GM12878 (cell line): ENCODE data around the gene HERC5. TPM values are rescaled to one million over a fixed set of nuclear protein-coding genes. Genes with fewer than 3 reads are reported as not detected.

ENCODE experiments used
- ATAC-seq: fragments of 200-7000 bp; cut with Tn5 transposase; 3 replicates; pipeline ENCODE4 v1.9.1; 2020; ENCODE audit warnings: mild to moderate bottlenecking, moderate library complexity
- BruUV-seq: library from RNA; stranded (reverse); fragments of 400-500 nt; replicated peaks from 2 replicates; lab custom pipeline; 2021; lab: Mats Ljungman, UMichigan
- CTCF ChIA-PET: fragments of 300-600 bp; sonication (Branson Sonifier 250); formaldehyde crosslinking; extraction: SDS; loops from one replicate; lab custom pipeline; 2021; ENCODE audit warnings: inconsistent platforms; lab: Yijun Ruan, JAX
- POLR2A ChIA-PET: fragments of 350-600 bp; formaldehyde crosslinking; extraction: SDS; loops from one replicate; lab custom pipeline; 2021; ENCODE audit warnings: inconsistent platforms; lab: Charles Lee
- RAD21 ChIA-PET: fragments of 300-600 bp; sonication (Branson Sonifier 250); formaldehyde crosslinking; loops from one replicate; lab custom pipeline; 2023; ENCODE audit warnings: antibody characterized with exemption; ENCODE audit not compliant: unreplicated experiment; lab: Charles Lee
- SMC1A ChIA-PET: fragments of 300-600 bp; sonication (Branson Sonifier 250); formaldehyde crosslinking; loops from one replicate; lab custom pipeline; 2023; ENCODE audit not compliant: unreplicated experiment, uncharacterized antibody; lab: Charles Lee
- DNase-seq: peaks from one replicate; pipeline ENCODE4 v3.0.0-alpha.2; 2011; ENCODE audit warnings: low read depth, low spot score
- FAIRE-seq: peaks from 3 replicates; lab custom pipeline; 2011; peaks lifted over from hg19 to GRCh38; lab: Jason Lieb, UNC
- H2AFZ ChIP-seq: 2 replicates; pipeline ENCODE4 v1.6.0; 2011; ENCODE audit warnings: low read depth, low read length, control low read depth; ENCODE audit not compliant: control insufficient read depth
- H3K27ac ChIP-seq: 2 replicates; pipeline ENCODE4 v1.5.1; 2011; ENCODE audit warnings: control low read depth; ENCODE audit not compliant: control insufficient read depth, insufficient read depth
- H3K27me3 ChIP-seq, 2 experiments: replicated peaks in 1 of 2; 2 replicates each; pipeline versions ENCODE4 v1.6.0 to v1.6.1; 2011; ENCODE audit warnings: low read length in 1 of 2; ENCODE audit not compliant: control insufficient read depth in 2 of 2, insufficient read depth in 2 of 2
- H3K36me3 ChIP-seq, 2 experiments: 2 replicates each; pipeline ENCODE4 v1.5.1; 2011; ENCODE audit warnings: low read length in 1 of 2; ENCODE audit not compliant: control insufficient read depth in 2 of 2, insufficient read depth in 2 of 2
- H3K4me1 ChIP-seq: 2 replicates; pipeline ENCODE4 v1.6.1; 2011; ENCODE audit warnings: mild to moderate bottlenecking, low read length, moderate library complexity, mixed read lengths; ENCODE audit not compliant: control insufficient read depth, insufficient read depth
- H3K4me2 ChIP-seq: 2 replicates; pipeline ENCODE4 v1.6.0; 2011; ENCODE audit warnings: control low read depth; ENCODE audit not compliant: control insufficient read depth, insufficient read depth
- H3K4me3 ChIP-seq: fragments of 200-600 bp; sonication (generic); 2 replicates; pipeline ENCODE4 v1.5.1; 2016
- H3K79me2 ChIP-seq: 2 replicates; pipeline ENCODE4 v1.6.0; 2011; ENCODE audit warnings: low read length; ENCODE audit not compliant: control insufficient read depth, insufficient read depth
- H3K9ac ChIP-seq: 2 replicates; pipeline ENCODE4 v1.8.0; 2011; ENCODE audit warnings: low read length, control low read depth, mixed read lengths; ENCODE audit not compliant: control insufficient read depth, insufficient read depth
- H3K9me3 ChIP-seq: replicated peaks from 3 replicates; pipeline ENCODE4 v1.5.1; 2011; ENCODE audit warnings: mild to moderate bottlenecking, low read length; ENCODE audit not compliant: control insufficient read depth, insufficient read depth
- H4K20me1 ChIP-seq: 2 replicates; pipeline ENCODE4 v1.6.0; 2011; ENCODE audit not compliant: control insufficient read depth, insufficient read depth
- ATF2 ChIP-seq: IDR thresholded peaks from 2 replicates; pipeline ENCODE4 v1.6.1; 2012; ENCODE audit warnings: low read length, inconsistent platforms
- CEBPZ ChIP-seq: fragments of 150-350 bp; IDR thresholded peaks from 2 replicates; pipeline ENCODE4 v1.6.1; 2016; ENCODE audit warnings: low read depth, low read length
- E2F4 ChIP-seq: IDR thresholded peaks from 2 replicates; pipeline ENCODE4 v1.6.1; 2012; ENCODE audit warnings: low read depth, low read length, improper control_type of control experiment
- E2F8 ChIP-seq: fragments of 450-650 bp; IDR thresholded peaks from 2 replicates; pipeline ENCODE4 v1.6.1; 2018; ENCODE audit warnings: mild to moderate bottlenecking, low read depth, moderate library complexity; ENCODE audit not compliant: partially characterized antibody
- HDGF ChIP-seq: fragments of 450-650 bp; IDR thresholded peaks from 2 replicates; pipeline ENCODE4 v1.6.1; 2016; ENCODE audit warnings: antibody characterized with exemption
- PAX8 ChIP-seq: fragments of 450-650 bp; IDR thresholded peaks from 2 replicates; pipeline ENCODE4 v1.6.1; 2017; ENCODE audit warnings: mild to moderate bottlenecking, moderate library complexity
- RAD51 ChIP-seq: fragments of 450-650 bp; IDR thresholded peaks from 2 replicates; pipeline ENCODE4 v1.6.1; 2016; ENCODE audit warnings: moderate library complexity, mild to moderate bottlenecking, inconsistent platforms
- ZZZ3 ChIP-seq: IDR thresholded peaks from 2 replicates; pipeline ENCODE4 v1.6.1; 2011; ENCODE audit warnings: low read depth; ENCODE audit not compliant: control insufficient read depth, insufficient read length
- WGBS: methylation state at CpG from one replicate; pipeline ENCODE4 v1.1.6; 2016; ENCODE audit warnings: low lambda C conversion rate; ENCODE audit not compliant: insufficient replicate concordance, insufficient coverage; ENCODE audit errors: missing lambda C conversion rate; 5-methylcytosine and 5-hydroxymethylcytosine counted together
- in situ Hi-C: fragments of 300-500 bp; cut with MboI; formaldehyde crosslinking; loops from 9 replicates; pipeline ENCODE4 v1.14.3; 2018; ENCODE audit warnings: mixed read lengths
- intact Hi-C: fragments of 100-400 bp; cut with micrococcal nuclease; formaldehyde crosslinking; loops from one replicate; pipeline ENCODE4 v1.14.2; 2022; ENCODE audit not compliant: unreplicated experiment
- polyA plus RNA-seq, 11 experiments: library from polyadenylated mRNA; depleted of rRNA in 4 of 11; unstranded in 6 of 11; stranded (reverse) in 5 of 11; fragments of >200 nt; fragmentation: Nextera tagmentation in 4 of 11; fragmentation: Illumina TruSeq in 1 of 11; extraction: Ambion mirVana in 4 of 11; extraction: Trizol in 1 of 11; gene quantifications; 1 replicate in 1 of 11; 2 replicates in 10 of 11; pipeline versions ENCODE4 v1.2.1 to v1.2.3, GENCODE V29; 2011 to 2016; ENCODE audit warnings: inconsistent platforms in 2 of 11, missing spikeins in 2 of 11, low read depth in 1 of 11
- total RNA-seq, 4 experiments: library from RNA; depleted of rRNA in 3 of 4; stranded (reverse); fragments of >200 nt in 3 of 4; fragmentation: Illumina TruSeq in 1 of 4; extraction: Trizol in 1 of 4; gene quantifications; 2 replicates each; pipeline versions ENCODE4 v1.2.1 to v1.2.3, GENCODE V29; 2013 to 2021
- TF ChIP-seq, protein P1 (sequence below): IDR thresholded peaks from 2 replicates; pipeline ENCODE4 v1.6.1; 2012; ENCODE audit warnings: mild to moderate bottlenecking, low read depth, low read length

Gene HERC5
- total and polyA plus RNA-seq, 10 of the 15 experiments (the other 5 are each of a cell fraction or from before 2014, with no cell fraction given) = 12.5 to 60.7 (median 25.1) TPM

GRCh38 chr4:88445252-88445651 is 11.7 kb upstream of the HERC5 start (continued):
- TF ChIP-seq, protein P1, sequence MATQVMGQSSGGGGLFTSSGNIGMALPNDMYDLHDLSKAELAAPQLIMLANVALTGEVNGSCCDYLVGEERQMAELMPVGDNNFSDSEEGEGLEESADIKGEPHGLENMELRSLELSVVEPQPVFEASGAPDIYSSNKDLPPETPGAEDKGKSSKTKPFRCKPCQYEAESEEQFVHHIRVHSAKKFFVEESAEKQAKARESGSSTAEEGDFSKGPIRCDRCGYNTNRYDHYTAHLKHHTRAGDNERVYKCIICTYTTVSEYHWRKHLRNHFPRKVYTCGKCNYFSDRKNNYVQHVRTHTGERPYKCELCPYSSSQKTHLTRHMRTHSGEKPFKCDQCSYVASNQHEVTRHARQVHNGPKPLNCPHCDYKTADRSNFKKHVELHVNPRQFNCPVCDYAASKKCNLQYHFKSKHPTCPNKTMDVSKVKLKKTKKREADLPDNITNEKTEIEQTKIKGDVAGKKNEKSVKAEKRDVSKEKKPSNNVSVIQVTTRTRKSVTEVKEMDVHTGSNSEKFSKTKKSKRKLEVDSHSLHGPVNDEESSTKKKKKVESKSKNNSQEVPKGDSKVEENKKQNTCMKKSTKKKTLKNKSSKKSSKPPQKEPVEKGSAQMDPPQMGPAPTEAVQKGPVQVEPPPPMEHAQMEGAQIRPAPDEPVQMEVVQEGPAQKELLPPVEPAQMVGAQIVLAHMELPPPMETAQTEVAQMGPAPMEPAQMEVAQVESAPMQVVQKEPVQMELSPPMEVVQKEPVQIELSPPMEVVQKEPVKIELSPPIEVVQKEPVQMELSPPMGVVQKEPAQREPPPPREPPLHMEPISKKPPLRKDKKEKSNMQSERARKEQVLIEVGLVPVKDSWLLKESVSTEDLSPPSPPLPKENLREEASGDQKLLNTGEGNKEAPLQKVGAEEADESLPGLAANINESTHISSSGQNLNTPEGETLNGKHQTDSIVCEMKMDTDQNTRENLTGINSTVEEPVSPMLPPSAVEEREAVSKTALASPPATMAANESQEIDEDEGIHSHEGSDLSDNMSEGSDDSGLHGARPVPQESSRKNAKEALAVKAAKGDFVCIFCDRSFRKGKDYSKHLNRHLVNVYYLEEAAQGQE = no peak

- H2AFZ ChIP-seq = no peak overlapping the region
- BruUV-seq = no TSS peak
- peaks cover 2% of the 10 kb centered on the region; the same call in 1 of the 2 replicates for H3K79me2 ChIP-seq
- peaks cover 0 to 10% of the 10 kb centered on the region in 2 experiments; a peak in 2 of 4 replicates for H3K36me3 ChIP-seq
- no peak overlapping the region for H3K4me3 ChIP-seq
- H3K27ac ChIP-seq = no peak overlapping the region
- CTCF ChIA-PET = interaction anchor here (1.2 to 2.7 kb wide), 2 partner anchors 10 to 18 kb away, joined by 3 to 8 read pairs; partner anchors contain the start of gene HERC5
- ATAC-seq = no peak
- H3K27me3 ChIP-seq = no peaks in the 10 kb centered on the region
- no peaks in the 10 kb centered on the region for H4K20me1 ChIP-seq
- POLR2A ChIA-PET = interaction anchor here (0.6 kb wide), 1 partner anchor 67 kb away, joined by 3 read pairs; no protein-coding TSS in a partner anchor
- in situ Hi-C loops (no loop called here), intact Hi-C loops (no loop called here)
- WGBS = 82% methylated on average over 3 of the region's 3 CpGs
- RAD21 ChIA-PET = interaction anchor here (1.3 kb wide), 1 partner anchor 162 kb away, joined by 3 read pairs; the partner anchor contains the start of gene PPM1K
- FAIRE-seq = no peak
- no peak for DNase-seq
- H3K9me3 ChIP-seq = peaks cover 2% of the 10 kb centered on the region; the same call in 1 of the 3 replicates
- no peak overlapping the region for H3K4me2 ChIP-seq
- SMC1A ChIA-PET = interaction anchor here (1.0 to 3.2 kb wide), 3 partner anchors 9 to 183 kb away, joined by 4 to 15 read pairs (median 5); no protein-coding TSS in a partner anchor
- H3K4me1 ChIP-seq = no peaks in the 10 kb centered on the region
- no peak overlapping the region for H3K9ac ChIP-seq
- TF ChIP-seq E2F8 (no peak), E2F4 (no peak), RAD51 (no peak), CEBPZ (no peak), HDGF (no peak), PAX8 (no peak), ZZZ3 (no peak), ATF2 (no peak)
These were observed 10.8 kb upstream of the HERC5 start for GRCh38 chr4:88446124-88446523.
